Neuronal stem cell (in vitro differentiated cells): Measurements from ENCODE around the gene SLC5A4.

Experiments used
- DNase-seq: peaks from one replicate; pipeline ENCODE4 v3.0.0-alpha.2; 2013; ENCODE audit warnings: low spot score
- H2AFZ ChIP-seq: one replicate; pipeline ENCODE4 v1.6.1; 2013; ENCODE audit warnings: mild to moderate bottlenecking, low read length, inconsistent platforms
- H2AK5ac ChIP-seq: 2 replicates; pipeline ENCODE4 v1.6.1; 2013; ENCODE audit warnings: low read depth, mild to moderate bottlenecking, inconsistent platforms, low read length, moderate library complexity, mixed read lengths
- H2BK120ac ChIP-seq: 2 replicates; pipeline ENCODE4 v1.6.1; 2013; ENCODE audit warnings: low read depth, mild to moderate bottlenecking, inconsistent platforms, low read length, moderate library complexity, mixed read lengths
- H2BK12ac ChIP-seq: one replicate; pipeline ENCODE4 v1.6.1; 2013; ENCODE audit warnings: low read length, inconsistent platforms
- H2BK15ac ChIP-seq: 2 replicates; pipeline ENCODE4 v1.6.1; 2013; ENCODE audit warnings: mild to moderate bottlenecking, low read length, inconsistent platforms, mixed read lengths
- H2BK5ac ChIP-seq: one replicate; pipeline ENCODE4 v1.6.1; 2013; ENCODE audit warnings: inconsistent platforms, mild to moderate bottlenecking, low read length, moderate library complexity
- H3K14ac ChIP-seq: one replicate; pipeline ENCODE4 v1.6.1; 2013; ENCODE audit warnings: low read length, inconsistent platforms
- H3K18ac ChIP-seq: 2 replicates; pipeline ENCODE4 v1.6.1; 2013; ENCODE audit warnings: low read length, inconsistent platforms
- H3K23ac ChIP-seq: 2 replicates; pipeline ENCODE4 v1.6.1; 2013; ENCODE audit warnings: low read depth, mild to moderate bottlenecking, mixed read lengths, low read length, inconsistent platforms; ENCODE audit not compliant: poor library complexity
- H3K27ac ChIP-seq: replicated peaks from 3 replicates; pipeline ENCODE4 v1.5.1; 2013; ENCODE audit warnings: low read length, inconsistent platforms
- H3K27me3 ChIP-seq, 3 experiments: 2 replicates each; pipeline ENCODE4 v1.6.1; 2013; ENCODE audit warnings: low read length in 3 of 3, mild to moderate bottlenecking in 2 of 3, inconsistent platforms in 1 of 3, low read depth in 1 of 3, mixed read lengths in 1 of 3, moderate library complexity in 1 of 3; ENCODE audit not compliant: control insufficient read depth in 3 of 3, insufficient read depth in 3 of 3
- H3K36me3 ChIP-seq, 2 donors: replicated peaks in 1 of 2; 2 replicates each; pipeline ENCODE4 v1.6.1; 2013; ENCODE audit warnings: low read length in 2 of 2; ENCODE audit not compliant: control insufficient read depth in 2 of 2, insufficient read depth in 2 of 2
- H3K4ac ChIP-seq: 2 replicates; pipeline ENCODE4 v1.6.1; 2013; ENCODE audit warnings: inconsistent platforms, mild to moderate bottlenecking, low read length, moderate library complexity
- H3K4me1 ChIP-seq, 2 donors: 1 replicate in 1 of 2; 2 replicates in 1 of 2; pipeline ENCODE4 v1.6.1; 2013; ENCODE audit warnings: low read length in 2 of 2, low read depth in 1 of 2; ENCODE audit not compliant: control insufficient read depth in 2 of 2, insufficient read depth in 1 of 2
- H3K4me2 ChIP-seq: one replicate; pipeline ENCODE4 v1.6.1; 2013; ENCODE audit warnings: mild to moderate bottlenecking, low read length, inconsistent platforms; ENCODE audit not compliant: insufficient read depth, poor library complexity, severe bottlenecking
- H3K4me3 ChIP-seq, 2 donors: 2 replicates each; pipeline ENCODE4 v1.5.1; 2013; ENCODE audit warnings: low read length in 2 of 2, mild to moderate bottlenecking in 2 of 2, inconsistent platforms in 1 of 2, moderate library complexity in 1 of 2
- H3K79me1 ChIP-seq: one replicate; pipeline ENCODE4 v1.6.1; 2013; ENCODE audit warnings: low read depth, mild to moderate bottlenecking, inconsistent platforms, low read length, moderate library complexity
- H3K9ac ChIP-seq: one replicate; pipeline ENCODE4 v1.6.1; 2013; ENCODE audit warnings: mild to moderate bottlenecking, low read depth, low read length, inconsistent platforms; ENCODE audit not compliant: poor library complexity
- H3K9me3 ChIP-seq, 2 donors: replicated peaks in 1 of 2; 2 replicates each; pipeline versions ENCODE3 to v1.6.1; 2013; ENCODE audit warnings: low read length in 2 of 2, mild to moderate bottlenecking in 2 of 2, inconsistent platforms in 1 of 2, low read depth in 1 of 2, mixed read lengths in 1 of 2, moderate library complexity in 1 of 2; ENCODE audit not compliant: control insufficient read depth in 2 of 2, insufficient read depth in 1 of 2
- H4K8ac ChIP-seq: one replicate; pipeline ENCODE4 v1.6.1; 2013; ENCODE audit warnings: low read depth, mild to moderate bottlenecking, inconsistent platforms, low read length, moderate library complexity
- H4K91ac ChIP-seq: one replicate; pipeline ENCODE4 v1.6.1; 2013; ENCODE audit warnings: low read length, low read depth, mild to moderate bottlenecking, inconsistent platforms; ENCODE audit not compliant: poor library complexity
- WGBS, 2 donors: extraction: QIAGEN DNeasy Blood & Tissue Kit; methylation state at CpG; one replicate each; pipeline ENCODE4 v1.1.7; 2013; ENCODE audit warnings: missing lambda C conversion rate in 2 of 2, mixed read lengths in 1 of 2; ENCODE audit not compliant: insufficient read length in 2 of 2, insufficient replicate concordance in 1 of 2; ENCODE audit errors: extremely low coverage in 2 of 2; 5-methylcytosine and 5-hydroxymethylcytosine counted together

Gene SLC5A4

GRCh38 chr22:32258791-32259190 is 3.6 kb upstream of the SLC5A4 start:
- Histone ChIP-seq H3K27ac (no peak overlapping the region), H3K14ac (no peak overlapping the region), H4K8ac (no peak overlapping the region), H3K23ac (no peak overlapping the region), H3K36me3 (no peaks in the 10 kb centered on the region), H2AK5ac (no peak overlapping the region), H3K27me3 (no peaks in the 10 kb centered on the region), H3K18ac (no peak overlapping the region), H2BK5ac (no peak overlapping the region), H3K4me1 (peaks cover 0 to 4% of the 10 kb centered on the region in 2 donors), H2BK15ac (no peak overlapping the region), H3K9me3 (peaks cover 0 to 2% of the 10 kb centered on the region in 2 donors), H3K4ac (no peak overlapping the region), H3K79me1 (no peaks in the 10 kb centered on the region), H2AFZ (no peak overlapping the region), H2BK12ac (no peak overlapping the region), H3K9ac (no peak overlapping the region), H3K4me2 (no peak overlapping the region), H4K91ac (no peak overlapping the region), H2BK120ac (no peak overlapping the region), H3K4me3 (no peak overlapping the region)
- no peak for DNase-seq
- no CpG with 5 or more reads among the region's 2 CpGs for WGBS, 2 donors

- no CpG with 5 or more reads among the region's 3 CpGs for WGBS, 2 donors
- no peak overlapping the region for H2BK5ac ChIP-seq
- H2AFZ ChIP-seq: no peak overlapping the region
- no peak overlapping the region for H2AK5ac ChIP-seq
- H3K4ac ChIP-seq: no peak overlapping the region
- no peak overlapping the region for H2BK120ac ChIP-seq
- no peak overlapping the region for H4K8ac ChIP-seq
- H3K79me1 ChIP-seq: no peaks in the 10 kb centered on the region
- H3K18ac ChIP-seq: no peak overlapping the region
- H3K14ac ChIP-seq: no peak overlapping the region
- no peaks in the 10 kb centered on the region for H3K27me3 ChIP-seq
- H4K91ac ChIP-seq: no peak overlapping the region
- no peak for DNase-seq
- H2BK12ac ChIP-seq: no peak overlapping the region
- H3K9ac ChIP-seq: no peak overlapping the region
- no peak overlapping the region for H3K4me3 ChIP-seq
- H3K4me1 ChIP-seq: no peaks in the 10 kb centered on the region
- no peak overlapping the region for H3K27ac ChIP-seq
- H2BK15ac ChIP-seq: no peak overlapping the region
- no peaks in the 10 kb centered on the region for H3K36me3 ChIP-seq
- no peak overlapping the region for H3K23ac ChIP-seq
- peaks cover 0 to 2% of the 10 kb centered on the region in 2 donors for H3K9me3 ChIP-seq
- H3K4me2 ChIP-seq: no peak overlapping the region
Measured at GRCh38 chr22:32255726-32256125, 579 bp upstream of the SLC5A4 start.

GRCh38 chr22:32249231-32249630 is 5.9 kb downstream of the SLC5A4 start:
- peaks cover 0 to 2% of the 10 kb centered on the region in 2 donors for H3K9me3 ChIP-seq
- no CpG with 5 or more reads among the region's 1 CpG for WGBS, 2 donors
- no peak overlapping the region for H4K8ac ChIP-seq

GRCh38 chr22:32248276-32248675 is 6.9 kb downstream of the SLC5A4 start:
- no peaks in the 10 kb centered on the region for H3K27me3 ChIP-seq
- H2BK15ac ChIP-seq: no peak overlapping the region
- no peak overlapping the region for H3K14ac ChIP-seq
- H2AK5ac ChIP-seq: no peak overlapping the region
- no peak overlapping the region for H3K9ac ChIP-seq
- H3K4me2 ChIP-seq: no peak overlapping the region
- H4K91ac ChIP-seq: no peak overlapping the region
- H2AFZ ChIP-seq: no peak overlapping the region
- no peaks in the 10 kb centered on the region for H3K79me1 ChIP-seq
- H3K23ac ChIP-seq: no peak overlapping the region
- no peak overlapping the region for H2BK12ac ChIP-seq
- H3K4me3 ChIP-seq: no peak overlapping the region
- no peak overlapping the region for H3K18ac ChIP-seq
- no CpG with 5 or more reads among the region's 1 CpG for WGBS, 2 donors
- H3K4me1 ChIP-seq: peaks cover 0 to 2% of the 10 kb centered on the region in 2 donors
- no peak overlapping the region for H4K8ac ChIP-seq
- no peak overlapping the region for H3K4ac ChIP-seq
- no peak for DNase-seq
- no peak overlapping the region for H2BK5ac ChIP-seq
- H3K27ac ChIP-seq: no peak overlapping the region
- no peak overlapping the region for H2BK120ac ChIP-seq
- no peaks in the 10 kb centered on the region for H3K9me3 ChIP-seq
- no peaks in the 10 kb centered on the region for H3K36me3 ChIP-seq

More at GRCh38 chr22:32249231-32249630, 5.9 kb downstream of the SLC5A4 start:
- Histone ChIP-seq H2BK5ac (no peak overlapping the region), H3K27me3 (no peaks in the 10 kb centered on the region), H3K18ac (no peak overlapping the region), H2BK12ac (no peak overlapping the region), H4K91ac (no peak overlapping the region), H3K27ac (no peak overlapping the region), H3K4ac (no peak overlapping the region), H3K4me1 (peaks cover 0 to 2% of the 10 kb centered on the region in 2 donors), H3K9ac (no peak overlapping the region), H3K4me3 (no peak overlapping the region), H3K14ac (no peak overlapping the region), H2AFZ (no peak overlapping the region), H3K4me2 (no peak overlapping the region), H2BK15ac (no peak overlapping the region), H2BK120ac (no peak overlapping the region), H3K36me3 (no peaks in the 10 kb centered on the region), H3K79me1 (no peaks in the 10 kb centered on the region), H3K23ac (no peak overlapping the region), H2AK5ac (no peak overlapping the region)
- no peak for DNase-seq
